ENCODE data around the gene PJA2. TPM values are rescaled to one million over a fixed set of nuclear protein-coding genes. Genes with fewer than 3 reads are reported as not detected.

Gene PJA2
- total and polyA plus RNA-seq, 2 donors (not counting 1 experiment from before 2014, with no cell fraction given) = 82.7 to 107 TPM

DNA sequence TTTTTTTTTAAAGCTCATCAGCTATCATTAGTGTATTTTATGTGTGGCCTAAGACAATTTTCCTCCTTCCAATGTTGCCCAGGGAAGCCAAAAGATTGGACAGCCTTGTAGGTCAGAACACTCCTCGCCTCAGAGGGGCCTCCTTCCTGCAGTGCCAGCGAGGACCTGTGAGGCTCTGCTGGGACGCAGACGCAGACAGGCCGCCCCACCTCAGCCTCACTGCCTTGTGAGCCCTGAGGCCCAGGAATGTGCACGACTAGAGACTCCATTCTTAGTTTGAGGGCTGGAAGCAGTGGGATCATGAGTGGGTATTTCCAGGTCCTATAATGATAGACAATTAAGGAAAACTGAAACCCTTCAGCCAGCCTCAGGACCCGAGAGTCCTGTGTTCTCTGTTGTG, 85.4 kb downstream of the PJA2 start:
- Histone ChIP-seq H3K79me2 (ENCODE audit: control insufficient read depth, insufficient read depth, low read length) (no peaks in the 10 kb centered on the region), H2AFZ (ENCODE audit: low read length) (no peak overlapping the region), H3K36me3 (ENCODE audit: control insufficient read depth, insufficient read depth, low read length) (peaks cover 2% of the 10 kb centered on the region), H3K4me1 (ENCODE audit: control insufficient read depth, extremely low read depth, insufficient read depth, low read length) (peaks cover 5% of the 10 kb centered on the region), H3K4me2 (ENCODE audit: extremely low read depth, insufficient read depth, low read length) (no peak overlapping the region), H3K27ac (ENCODE audit: insufficient read depth, low read length) (no peak overlapping the region), H3K9me3 (ENCODE audit: control insufficient read depth, insufficient read depth, low read depth, low read length) (no peaks in the 10 kb centered on the region), H3K9ac (ENCODE audit: insufficient read depth, low read length) (no peak overlapping the region), H3K4me3 (replicated peaks in 1 of 4; ENCODE audit: control extremely low read depth in 1 of 4, insufficient read depth in 1 of 4, low read depth in 3 of 4, low read length in 4 of 4) (no peak overlapping the region), H4K20me1 (ENCODE audit: control insufficient read depth, extremely low read depth, insufficient read depth, low read length) (no peaks in the 10 kb centered on the region), H3K27me3 (ENCODE audit: control insufficient read depth, insufficient read depth, low read length) (no peaks in the 10 kb centered on the region)
- no peak for DNase-seq (ENCODE audit: low read depth in 2 of 2)
- TF ChIP-seq, protein P1, sequence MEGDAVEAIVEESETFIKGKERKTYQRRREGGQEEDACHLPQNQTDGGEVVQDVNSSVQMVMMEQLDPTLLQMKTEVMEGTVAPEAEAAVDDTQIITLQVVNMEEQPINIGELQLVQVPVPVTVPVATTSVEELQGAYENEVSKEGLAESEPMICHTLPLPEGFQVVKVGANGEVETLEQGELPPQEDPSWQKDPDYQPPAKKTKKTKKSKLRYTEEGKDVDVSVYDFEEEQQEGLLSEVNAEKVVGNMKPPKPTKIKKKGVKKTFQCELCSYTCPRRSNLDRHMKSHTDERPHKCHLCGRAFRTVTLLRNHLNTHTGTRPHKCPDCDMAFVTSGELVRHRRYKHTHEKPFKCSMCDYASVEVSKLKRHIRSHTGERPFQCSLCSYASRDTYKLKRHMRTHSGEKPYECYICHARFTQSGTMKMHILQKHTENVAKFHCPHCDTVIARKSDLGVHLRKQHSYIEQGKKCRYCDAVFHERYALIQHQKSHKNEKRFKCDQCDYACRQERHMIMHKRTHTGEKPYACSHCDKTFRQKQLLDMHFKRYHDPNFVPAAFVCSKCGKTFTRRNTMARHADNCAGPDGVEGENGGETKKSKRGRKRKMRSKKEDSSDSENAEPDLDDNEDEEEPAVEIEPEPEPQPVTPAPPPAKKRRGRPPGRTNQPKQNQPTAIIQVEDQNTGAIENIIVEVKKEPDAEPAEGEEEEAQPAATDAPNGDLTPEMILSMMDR (conservative IDR thresholded peaks at IDR 0.05 in 1 of 2, IDR thresholded peaks at IDR 0.05 in 1 of 2; ENCODE audit: low read depth in 1 of 2, low read length in 2 of 2) = no peak
- no peak for TF ChIP-seq EZH2 (IDR thresholded peaks at IDR 0.05; ENCODE audit: low read length, missing control alignments)

DNA sequence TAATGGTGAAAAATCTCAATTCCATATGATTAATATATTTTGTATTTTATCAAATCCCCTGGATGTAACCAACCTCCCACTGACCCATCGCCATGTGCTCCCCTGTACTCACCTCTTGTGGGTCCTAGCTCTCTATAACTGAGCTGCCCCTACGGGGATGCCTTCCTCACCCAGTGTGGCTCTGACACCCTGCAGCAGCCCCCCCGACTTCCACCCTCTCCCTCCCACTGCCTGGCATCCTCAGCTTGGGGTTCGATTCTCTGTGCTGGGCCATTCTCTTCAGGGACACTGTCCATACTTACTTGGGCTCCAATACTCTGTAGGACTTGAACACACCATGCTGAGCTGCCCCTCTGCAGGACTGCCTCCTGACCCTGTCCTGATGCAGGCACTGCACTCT, 87.1 kb downstream of the PJA2 start:
- no peak overlapping the region for H3K4me3 ChIP-seq (replicated peaks in 1 of 4; ENCODE audit: control extremely low read depth in 1 of 4, insufficient read depth in 1 of 4, low read depth in 3 of 4, low read length in 4 of 4)
- peaks cover 2% of the 10 kb centered on the region for H3K36me3 ChIP-seq (ENCODE audit: control insufficient read depth, insufficient read depth, low read length)
- no peak overlapping the region for H3K4me2 ChIP-seq (ENCODE audit: extremely low read depth, insufficient read depth, low read length)
- H4K20me1 ChIP-seq (ENCODE audit: control insufficient read depth, extremely low read depth, insufficient read depth, low read length) = no peaks in the 10 kb centered on the region
- no peaks in the 10 kb centered on the region for H3K9me3 ChIP-seq (ENCODE audit: control insufficient read depth, insufficient read depth, low read depth, low read length)
- TF ChIP-seq, protein P1 (conservative IDR thresholded peaks at IDR 0.05 in 1 of 2, IDR thresholded peaks at IDR 0.05 in 1 of 2; ENCODE audit: low read depth in 1 of 2, low read length in 2 of 2) = no peak
- TF ChIP-seq EZH2 (IDR thresholded peaks at IDR 0.05; ENCODE audit: low read length, missing control alignments) = no peak
- H3K4me1 ChIP-seq (ENCODE audit: control insufficient read depth, extremely low read depth, insufficient read depth, low read length) = no peaks in the 10 kb centered on the region
- H3K27me3 ChIP-seq (ENCODE audit: control insufficient read depth, insufficient read depth, low read length) = no peaks in the 10 kb centered on the region
- no peak overlapping the region for H2AFZ ChIP-seq (ENCODE audit: low read length)
- no peak for DNase-seq (ENCODE audit: low read depth in 2 of 2)
- H3K27ac ChIP-seq (ENCODE audit: insufficient read depth, low read length) = no peak overlapping the region
- no peaks in the 10 kb centered on the region for H3K79me2 ChIP-seq (ENCODE audit: control insufficient read depth, insufficient read depth, low read length)
- H3K9ac ChIP-seq (ENCODE audit: insufficient read depth, low read length) = no peak overlapping the region

DNA sequence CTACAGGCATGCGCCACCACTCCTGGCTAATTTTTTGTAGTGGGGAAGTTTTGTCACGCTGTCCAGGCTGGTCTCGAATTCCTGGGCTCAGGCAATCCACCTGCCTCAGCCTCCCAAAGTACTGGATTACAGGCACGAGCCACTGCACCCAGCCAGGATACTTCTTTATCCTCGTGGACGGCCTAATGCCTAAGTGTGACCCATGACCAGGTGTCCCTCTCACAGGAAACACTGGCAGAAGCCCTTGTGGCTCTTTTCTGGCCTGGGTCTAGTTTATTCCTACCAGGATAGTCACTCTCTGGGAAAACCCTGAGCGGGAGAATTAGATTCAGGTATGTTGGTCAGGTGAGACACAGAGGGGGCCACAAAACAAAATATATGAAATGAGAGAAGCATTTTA, 90.4 kb downstream of the PJA2 start:
- no peak overlapping the region for H3K4me3 ChIP-seq (replicated peaks in 1 of 4; ENCODE audit: control extremely low read depth in 1 of 4, insufficient read depth in 1 of 4, low read depth in 3 of 4, low read length in 4 of 4)
- H3K79me2 ChIP-seq (ENCODE audit: control insufficient read depth, insufficient read depth, low read length) = no peaks in the 10 kb centered on the region
- no peaks in the 10 kb centered on the region for H3K27me3 ChIP-seq (ENCODE audit: control insufficient read depth, insufficient read depth, low read length)
- H3K36me3 ChIP-seq (ENCODE audit: control insufficient read depth, insufficient read depth, low read length) = peaks cover 2% of the 10 kb centered on the region
- no peaks in the 10 kb centered on the region for H3K9me3 ChIP-seq (ENCODE audit: control insufficient read depth, insufficient read depth, low read depth, low read length)
- DNase-seq (ENCODE audit: low read depth in 2 of 2) = no peak
- H3K9ac ChIP-seq (ENCODE audit: insufficient read depth, low read length) = no peak overlapping the region
- H2AFZ ChIP-seq (ENCODE audit: low read length) = no peak overlapping the region
- no peak for TF ChIP-seq EZH2 (IDR thresholded peaks at IDR 0.05; ENCODE audit: low read length, missing control alignments)
- TF ChIP-seq, protein P1 (conservative IDR thresholded peaks at IDR 0.05 in 1 of 2, IDR thresholded peaks at IDR 0.05 in 1 of 2; ENCODE audit: low read depth in 1 of 2, low read length in 2 of 2) = no peak
- H3K27ac ChIP-seq (ENCODE audit: insufficient read depth, low read length) = no peak overlapping the region
- no peaks in the 10 kb centered on the region for H4K20me1 ChIP-seq (ENCODE audit: control insufficient read depth, extremely low read depth, insufficient read depth, low read length)
- H3K4me2 ChIP-seq (ENCODE audit: extremely low read depth, insufficient read depth, low read length) = no peak overlapping the region
- peaks cover 5% of the 10 kb centered on the region for H3K4me1 ChIP-seq (ENCODE audit: control insufficient read depth, extremely low read depth, insufficient read depth, low read length)

Measured in fibroblast of lung (primary cell).